Endothelial cell of umbilical vein (primary cell): ENCODE measurements around the gene ERBIN. TPM values are rescaled to one million over a fixed set of nuclear protein-coding genes. Genes with fewer than 3 reads are reported as not detected.

Experiments
- BruUV-seq: library from RNA; stranded (reverse); fragments of 400-500 nt; replicated peaks from 2 replicates; lab custom pipeline; 2021; lab: Mats Ljungman, UMichigan
- CTCF ChIA-PET: fragments of 300-600, 350-600 bp; sonication (Branson Sonifier 250); formaldehyde crosslinking; loops from one replicate; lab custom pipeline; 2021; ENCODE audit warnings: antibody characterized with exemption, inconsistent platforms; lab: Charles Lee
- POLR2A ChIA-PET: fragments of 300-600, 350-600 bp; sonication (Branson Sonifier 250); formaldehyde crosslinking; loops from one replicate; lab custom pipeline; 2021; ENCODE audit warnings: antibody characterized with exemption, inconsistent platforms; lab: Charles Lee
- DNase-seq: peaks from one replicate; pipeline ENCODE4 v3.0.0-alpha.2; 2011; ENCODE audit warnings: low read depth, low spot score
- FAIRE-seq: peaks from 2 replicates; lab custom pipeline; 2011; peaks lifted over from hg19 to GRCh38; lab: Jason Lieb, UNC
- H2AFZ ChIP-seq: 2 replicates; pipeline ENCODE4 v1.6.0; 2012; ENCODE audit warnings: low read depth, low read length, control low read depth, inconsistent platforms
- H3K27ac ChIP-seq: 2 replicates; pipeline ENCODE4 v1.5.1; 2011; ENCODE audit warnings: low read depth, mild to moderate bottlenecking, control low read depth, low read length, moderate library complexity; ENCODE audit not compliant: insufficient read depth
- H3K27me3 ChIP-seq, 2 experiments: 2 replicates each; pipeline versions ENCODE4 v1.6.0 to v1.6.1; 2011; ENCODE audit warnings: low read length in 2 of 2, mixed read lengths in 1 of 2; ENCODE audit not compliant: control insufficient read depth in 2 of 2, insufficient read depth in 2 of 2
- H3K36me3 ChIP-seq, 2 experiments: 2 replicates in 1 of 2; 3 replicates in 1 of 2; pipeline ENCODE4 v1.5.1; 2011; ENCODE audit warnings: low read length in 2 of 2, mild to moderate bottlenecking in 1 of 2, moderate library complexity in 1 of 2; ENCODE audit not compliant: control insufficient read depth in 2 of 2, insufficient read depth in 2 of 2; ENCODE audit errors: extremely low read depth in 1 of 2
- H3K4me1 ChIP-seq: 3 replicates; pipeline ENCODE4 v1.5.1; 2011; ENCODE audit warnings: mild to moderate bottlenecking, low read length; ENCODE audit not compliant: control insufficient read depth, insufficient read depth; ENCODE audit errors: extremely low read depth
- H3K4me2 ChIP-seq: 2 replicates; pipeline ENCODE4 v1.6.1; 2011; ENCODE audit warnings: low read length, control low read depth, mixed read lengths; ENCODE audit not compliant: insufficient read depth
- H3K4me3 ChIP-seq, 3 experiments: fragments of 200-600 bp in 1 of 3; sonication (generic), shearing (Covaris generic) in 1 of 3; replicated peaks in 1 of 3; 2 replicates each; pipeline ENCODE4 v1.5.1; 2011 to 2016; ENCODE audit warnings: control low read depth in 3 of 3, low read length in 3 of 3, mild to moderate bottlenecking in 2 of 3, inconsistent platforms in 1 of 3, low read depth in 1 of 3, moderate library complexity in 1 of 3; ENCODE audit not compliant: insufficient read depth in 1 of 3
- H3K79me2 ChIP-seq: 2 replicates; pipeline ENCODE4 v1.6.0; 2012; ENCODE audit warnings: low read length, inconsistent platforms; ENCODE audit not compliant: control insufficient read depth, insufficient read depth
- H3K9ac ChIP-seq: replicated peaks from 2 replicates; pipeline ENCODE3; 2011; ENCODE audit warnings: low read length, control low read depth; ENCODE audit not compliant: insufficient read depth; ENCODE audit errors: extremely low read depth
- H3K9me1 ChIP-seq: replicated peaks from 3 replicates; pipeline ENCODE4 v1.6.0; 2011; ENCODE audit warnings: mild to moderate bottlenecking, low read length; ENCODE audit not compliant: control insufficient read depth, insufficient read depth; ENCODE audit errors: extremely low read depth
- H3K9me3 ChIP-seq: replicated peaks from 2 replicates; pipeline ENCODE4 v1.5.1; 2012; ENCODE audit warnings: low read length, inconsistent platforms; ENCODE audit not compliant: control insufficient read depth, insufficient read depth
- H4K20me1 ChIP-seq: replicated peaks from 2 replicates; pipeline ENCODE3; 2011; ENCODE audit warnings: mild to moderate bottlenecking, low read length; ENCODE audit not compliant: control insufficient read depth, insufficient read depth; ENCODE audit errors: extremely low read depth
- CTCF ChIP-seq, 2 donors: IDR thresholded peaks; 1 replicate in 1 of 2; 2 replicates in 1 of 2; pipeline ENCODE4 v1.5.1; 2011; ENCODE audit warnings: low read length in 2 of 2, mild to moderate bottlenecking in 2 of 2, moderate library complexity in 2 of 2, control low read depth in 1 of 2, inconsistent platforms in 1 of 2, low read depth in 1 of 2; ENCODE audit not compliant: insufficient read depth in 1 of 2; ENCODE audit errors: extremely low read depth in 1 of 2
- FOS ChIP-seq: IDR thresholded peaks from 2 replicates; pipeline ENCODE4 v1.6.1; 2011; ENCODE audit warnings: mild to moderate bottlenecking, low read length, moderate library complexity, borderline replicate concordance; ENCODE audit not compliant: insufficient read depth
- MAX ChIP-seq: IDR thresholded peaks from 2 replicates; pipeline ENCODE4 v1.6.1; 2011; ENCODE audit not compliant: insufficient read depth, insufficient read length
- MYC ChIP-seq: IDR thresholded peaks from one replicate; pipeline ENCODE4 v1.6.1; 2011; ENCODE audit warnings: mild to moderate bottlenecking, low read depth, low read length
- POLR2A ChIP-seq: IDR thresholded peaks from 2 replicates; pipeline ENCODE4 v1.6.1; 2012; ENCODE audit warnings: low read depth, mild to moderate bottlenecking, control low read depth, low read length
- POLR2AphosphoS5 ChIP-seq: IDR thresholded peaks from 2 replicates; pipeline ENCODE4 v1.6.1; 2012; ENCODE audit warnings: low read depth, mild to moderate bottlenecking, control low read depth, low read length, moderate library complexity; ENCODE audit not compliant: insufficient read depth
- dilution Hi-C: fragments of 300-500 bp; cut with MboI; formaldehyde crosslinking; loops from one replicate; pipeline ENCODE4 v1.15.0; 2019; ENCODE audit warnings: low sequenced_read_pairs; ENCODE audit not compliant: extremely low pct_ligation_motif_present
- intact Hi-C: fragments of 100-400 bp; cut with micrococcal nuclease; formaldehyde crosslinking; loops from one replicate; pipeline ENCODE4 v1.10.0; 2022
- polyA plus RNA-seq, 4 experiments: library from polyadenylated mRNA; depleted of rRNA in 3 of 4; stranded (reverse) in 3 of 4; unstranded in 1 of 4; fragments of >200 nt; gene quantifications; 2 replicates each; pipeline versions ENCODE4 v1.2.1 to v1.2.3, GENCODE V29; 2011 to 2012; ENCODE audit warnings: missing spikeins in 1 of 4
- total RNA-seq: library from RNA; stranded (reverse); gene quantifications from 2 replicates; pipeline ENCODE4 v1.2.3, GENCODE V29; 2021

The ERBIN gene
- total and polyA plus RNA-seq, 2 donors (not counting 3 experiments of a cell fraction or from before 2014, with no cell fraction given): 8.1 to 55.6 TPM

DNA sequence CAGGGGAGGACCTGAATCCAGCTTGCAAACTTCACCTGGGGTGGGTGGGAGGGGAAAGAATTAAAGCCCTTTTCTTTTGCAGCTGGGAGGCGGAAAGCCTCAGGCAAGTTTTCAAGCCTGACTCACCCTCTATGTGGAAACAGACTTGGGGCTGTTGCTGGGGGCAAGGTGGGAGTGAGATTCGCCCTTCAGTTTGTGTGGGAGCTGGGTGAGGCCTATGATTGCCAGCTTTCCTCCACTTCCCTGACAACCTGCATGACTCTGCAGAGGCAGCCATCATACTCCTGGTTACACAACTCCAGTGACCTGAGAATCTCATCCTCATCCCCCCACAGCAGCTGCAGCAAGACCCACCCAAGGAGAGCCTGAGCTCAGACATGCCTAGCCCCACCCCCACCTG, 174.5 kb downstream of the ERBIN start:
- FAIRE-seq (no peak), DNase-seq (no peak)

More for the DNA sequence above, 174.5 kb downstream of the ERBIN start:
- dilution Hi-C loops: no loop called here
- no peaks in the 10 kb centered on the region for H3K9me1 ChIP-seq
- no peak overlapping the region for H3K4me2 ChIP-seq
- H3K9ac ChIP-seq: no peak overlapping the region
- no peaks in the 10 kb centered on the region for H3K79me2 ChIP-seq
- H3K36me3 ChIP-seq: no peaks in the 10 kb centered on the region
- intact Hi-C loops: no loop called here
- H3K27ac ChIP-seq: no peak overlapping the region
- ChIA-PET POLR2A (no interaction called here), CTCF (no interaction called here)
- no TSS peak for BruUV-seq
- no peaks in the 10 kb centered on the region for H3K4me1 ChIP-seq
- no peaks in the 10 kb centered on the region for H4K20me1 ChIP-seq
- H3K9me3 ChIP-seq: no peaks in the 10 kb centered on the region
- H2AFZ ChIP-seq: no peak overlapping the region
- H3K4me3 ChIP-seq: no peak overlapping the region
- no peaks in the 10 kb centered on the region for H3K27me3 ChIP-seq
- TF ChIP-seq CTCF (IDR thresholded peaks at IDR 0.05; ENCODE audit: extremely low read depth in 1 of 2, insufficient read depth in 1 of 2, low read depth in 1 of 2, low read length in 2 of 2) (no peak), MYC (no peak), POLR2AphosphoS5 (no peak), MAX (no peak), POLR2A (no peak), FOS (no peak)
